T follicular helper cell (primary cell): ENCODE data around the gene TUFT1.
"Not testable (repeated sequence)": the region's sequence is repeated elsewhere in the genome, so short reads cannot be mapped to it uniquely, and the experiment has no call there.

Experiments used
- DNase-seq: peaks from one replicate; pipeline ENCODE4 v3.0.0-alpha.2; 2020; ENCODE audit warnings: low read depth

The TUFT1 gene

GRCh38 chr1:151512801-151513625, 27.1 kb upstream of the TUFT1 start:
- no peak for DNase-seq

- DNase-seq, result no peak
These were observed 26.4 kb upstream of the TUFT1 start for GRCh38 chr1:151513626-151514121.

DNA sequence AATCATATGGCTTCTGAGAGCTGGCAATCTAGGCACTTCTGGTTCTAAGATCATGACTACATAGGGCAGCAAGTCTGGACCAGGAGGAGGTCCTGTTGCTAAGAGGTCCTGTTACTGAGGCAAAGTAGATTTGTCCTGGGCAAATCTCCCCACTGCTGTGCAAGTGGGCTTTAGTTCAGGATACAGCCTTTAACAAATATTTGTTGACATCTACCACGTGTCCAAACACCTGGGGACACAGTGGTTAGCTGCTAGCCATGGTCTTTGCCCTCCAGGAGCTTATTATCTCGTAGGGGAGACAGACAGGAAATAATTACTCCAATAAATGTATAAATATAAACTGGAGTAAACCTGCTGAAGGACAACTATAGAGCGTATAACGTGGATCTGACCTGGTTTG, 25.7 kb upstream of the TUFT1 start:
- DNase-seq, result no peak

DNA sequence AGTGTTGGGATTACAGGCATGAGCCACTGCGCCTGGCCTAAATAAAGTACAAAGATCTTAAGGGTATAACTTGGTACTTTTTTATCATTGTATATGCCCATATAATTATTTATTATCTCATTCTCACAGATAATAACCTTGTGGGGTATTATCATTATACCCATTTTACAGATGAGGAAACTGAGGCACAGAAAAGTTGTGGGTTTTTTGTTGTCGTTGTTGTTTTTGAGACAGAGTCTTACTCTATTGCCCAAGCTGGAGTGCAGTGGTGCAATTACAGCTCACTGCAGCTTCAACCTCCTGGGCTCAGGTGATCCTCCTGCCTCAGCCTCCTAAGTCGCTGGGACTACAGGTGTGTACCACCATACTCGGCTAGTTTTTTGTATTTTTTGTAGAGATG, 24.8 kb upstream of the TUFT1 start:
- DNase-seq, result no peak

GRCh38 chr1:151516031-151516511, 24.0 kb upstream of the TUFT1 start:
- DNase-seq, result no peak

DNA sequence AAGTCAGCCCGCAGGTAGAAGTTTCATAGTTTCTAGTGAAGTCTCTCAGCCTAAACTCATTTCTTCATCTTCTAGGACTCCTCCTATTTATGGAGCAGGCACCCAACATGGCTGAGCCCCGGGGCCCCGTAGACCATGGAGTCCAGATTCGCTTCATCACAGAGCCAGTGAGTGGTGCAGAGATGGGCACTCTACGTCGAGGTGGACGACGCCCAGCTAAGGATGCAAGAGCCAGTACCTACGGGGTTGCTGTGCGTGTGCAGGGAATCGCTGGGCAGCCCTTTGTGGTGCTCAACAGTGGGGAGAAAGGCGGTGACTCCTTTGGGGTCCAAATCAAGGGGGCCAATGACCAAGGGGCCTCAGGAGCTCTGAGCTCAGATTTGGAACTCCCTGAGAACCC, 21.7 kb upstream of the TUFT1 start:
- no peak for DNase-seq

DNA sequence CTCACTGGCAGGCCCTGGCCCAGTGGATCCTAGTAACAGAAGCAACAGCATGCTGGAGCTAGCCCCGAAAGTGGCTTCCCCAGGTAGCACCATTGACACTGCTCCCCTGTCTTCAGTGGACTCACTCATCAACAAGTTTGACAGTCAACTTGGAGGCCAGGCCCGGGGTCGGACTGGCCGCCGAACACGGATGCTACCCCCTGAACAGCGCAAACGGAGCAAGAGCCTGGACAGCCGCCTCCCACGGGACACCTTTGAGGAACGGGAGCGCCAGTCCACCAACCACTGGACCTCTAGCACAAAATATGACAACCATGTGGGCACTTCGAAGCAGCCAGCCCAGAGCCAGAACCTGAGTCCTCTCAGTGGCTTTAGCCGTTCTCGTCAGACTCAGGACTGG, 21.2 kb upstream of the TUFT1 start:
- no peak for DNase-seq

GRCh38 chr1:151519667-151520066, 20.4 kb upstream of the TUFT1 start:
- DNase-seq, result no peak

DNA sequence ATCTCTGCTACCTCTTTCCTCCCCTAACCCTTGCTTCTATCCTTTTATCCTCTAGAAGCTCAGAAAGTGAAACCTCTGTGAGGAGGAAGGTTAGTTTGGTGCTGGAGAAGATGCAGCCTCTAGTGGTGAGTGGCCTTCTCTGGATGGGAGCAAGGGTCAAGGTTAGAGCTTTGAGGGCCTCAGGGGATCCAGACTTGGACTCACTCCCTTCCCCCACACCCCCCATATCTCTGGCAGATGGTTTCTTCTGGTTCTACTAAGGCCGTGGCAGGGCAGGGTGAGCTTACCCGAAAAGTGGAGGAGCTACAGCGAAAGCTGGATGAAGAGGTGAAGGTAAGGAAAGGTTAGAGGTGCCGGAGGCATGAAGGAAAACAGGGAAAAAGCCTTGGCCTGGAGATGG, 19.8 kb upstream of the TUFT1 start:
- no peak for DNase-seq

GRCh38 chr1:151522427-151522826, 17.7 kb upstream of the TUFT1 start:
- not testable (repeated sequence) for DNase-seq

GRCh38 chr1:151523326-151523725, 16.8 kb upstream of the TUFT1 start:
- no peak for DNase-seq

DNA sequence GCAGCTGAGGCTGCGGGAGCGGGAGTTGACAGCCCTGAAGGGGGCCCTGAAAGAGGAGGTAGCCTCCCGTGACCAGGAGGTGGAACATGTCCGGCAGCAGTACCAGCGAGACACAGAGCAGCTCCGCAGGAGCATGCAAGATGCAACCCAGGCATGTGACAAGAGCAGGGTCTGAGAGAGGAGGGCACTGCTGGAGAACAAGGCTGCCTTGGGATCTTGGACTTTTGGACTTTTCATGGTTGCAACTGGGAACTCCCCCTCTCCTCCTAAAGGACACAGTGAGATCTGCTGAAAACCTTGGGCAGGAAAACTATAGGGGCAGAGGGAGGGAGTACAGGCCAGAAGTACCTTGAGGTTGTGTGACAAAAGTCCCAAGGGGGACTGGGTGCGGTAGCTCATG, 15.4 kb upstream of the TUFT1 start:
- DNase-seq, result no peak

GRCh38 chr1:151526735-151527525, 13.2 kb upstream of the TUFT1 start:
- no peak for DNase-seq

DNA sequence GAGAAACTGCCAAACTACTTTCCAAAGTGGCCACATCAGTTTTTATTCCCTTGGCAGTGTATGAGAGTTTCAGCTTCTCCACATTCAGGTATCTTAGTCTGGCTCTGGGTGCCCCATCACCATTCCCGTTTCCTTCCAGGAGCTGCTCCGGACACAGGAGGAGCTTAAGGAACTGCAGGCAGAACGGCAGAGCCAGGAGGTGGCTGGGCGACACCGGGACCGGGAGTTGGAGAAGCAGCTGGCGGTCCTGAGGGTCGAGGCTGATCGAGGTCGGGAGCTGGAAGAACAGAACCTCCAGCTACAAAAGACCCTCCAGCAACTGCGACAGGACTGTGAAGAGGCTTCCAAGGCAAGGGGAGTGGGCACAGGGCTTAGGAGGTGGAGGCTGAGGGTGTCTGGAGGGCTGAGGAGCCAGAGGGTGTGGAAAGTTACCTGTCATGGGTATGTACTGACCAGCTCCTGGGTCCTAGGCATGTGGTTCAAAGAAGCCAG, 10.9 kb upstream of the TUFT1 start:
- DNase-seq, result no peak

DNA sequence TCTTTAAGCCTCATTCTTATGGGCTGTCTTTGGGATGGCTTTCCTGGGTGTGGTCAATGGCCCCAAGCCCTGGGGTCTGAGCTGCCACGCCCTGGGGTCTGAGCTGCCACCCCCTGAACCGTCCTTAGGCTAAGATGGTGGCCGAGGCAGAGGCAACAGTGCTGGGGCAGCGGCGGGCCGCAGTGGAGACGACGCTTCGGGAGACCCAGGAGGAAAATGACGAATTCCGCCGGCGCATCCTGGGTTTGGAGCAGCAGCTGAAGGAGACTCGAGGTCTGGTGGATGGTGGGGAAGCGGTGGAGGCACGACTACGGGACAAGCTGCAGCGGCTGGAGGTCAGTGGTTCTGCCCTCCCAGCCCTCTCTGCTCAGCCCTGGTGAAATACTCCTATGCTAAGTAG, 10.3 kb upstream of the TUFT1 start:
- DNase-seq, result no peak

GRCh38 chr1:151530461-151530860, 9.6 kb upstream of the TUFT1 start:
- DNase-seq, result no peak

DNA sequence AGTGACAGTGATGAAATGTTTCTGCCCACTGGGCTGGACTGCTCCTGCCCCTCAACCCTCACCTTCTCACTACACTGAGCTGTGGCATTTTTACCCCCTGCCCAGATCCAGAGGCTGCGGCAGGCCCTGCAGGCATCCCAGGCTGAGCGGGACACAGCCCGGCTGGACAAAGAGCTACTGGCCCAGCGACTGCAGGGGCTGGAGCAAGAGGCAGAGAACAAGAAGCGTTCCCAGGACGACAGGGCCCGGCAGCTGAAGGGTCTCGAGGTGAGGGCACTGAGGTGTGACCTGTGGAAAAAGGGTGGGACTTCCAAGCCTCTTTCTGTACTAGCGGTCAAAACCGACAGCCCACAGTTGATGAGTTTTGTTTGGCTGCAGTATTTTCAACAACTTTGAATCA, 6.2 kb upstream of the TUFT1 start:
- no peak for DNase-seq

- DNase-seq, result peak; percentile 58
These were observed 5.3 kb upstream of the TUFT1 start for GRCh38 chr1:151534662-151535278.

- no peak for DNase-seq
These were observed 4.5 kb upstream of the TUFT1 start for GRCh38 chr1:151535326-151536271.

- no peak for DNase-seq
These were observed 3.6 kb upstream of the TUFT1 start for GRCh38 chr1:151536499-151536898.

- no peak for DNase-seq
These were observed 3.0 kb upstream of the TUFT1 start for GRCh38 chr1:151537112-151537511.
